Measurements from ENCODE around the gene PGLYRP2.

- TF ChIP-seq CTCF (IDR thresholded peaks at IDR 0.05) (no peak), EZH2 (IDR thresholded peaks at IDR 0.05) (no peak), EZH2phosphoT487 (IDR thresholded peaks at IDR 0.05) (no peak)
Measured at GRCh38 chr19:15445227-15445605, 34.1 kb downstream of the PGLYRP2 start.

Measured in neural progenitor cell (in vitro differentiated cells).